Astrocyte of the spinal cord (primary cell): Measurements from ENCODE around the gene HSPB2.

Experiments
- DNase-seq: peaks from one replicate; pipeline ENCODE4 v3.0.0; 2011; ENCODE audit warnings: low read depth, low spot score
- H3K4me3 ChIP-seq: 2 replicates; pipeline ENCODE4 v1.5.1; 2011; ENCODE audit warnings: low read depth, mild to moderate bottlenecking, low read length, moderate library complexity
- CTCF ChIP-seq: IDR thresholded peaks from 2 replicates; pipeline ENCODE4 v1.5.1; 2012; ENCODE audit warnings: low read depth, mild to moderate bottlenecking, low read length, inconsistent platforms
- in situ Hi-C: cut with HindIII; loops from 2 replicates; pipeline ENCODE4 v1.10.0; 2017; ENCODE audit warnings: low sequenced_read_pairs

HSPB2 gene

GRCh38 chr11:111913031-111913861 is 712 bp downstream of the HSPB2 start:
- in situ Hi-C loops = no loop called here
- no peak for TF ChIP-seq CTCF

GRCh38 chr11:111913997-111914396 is 1.5 kb downstream of the HSPB2 start:
- peak; percentile 57 for DNase-seq
- no peak overlapping the region for H3K4me3 ChIP-seq
- in situ Hi-C loops = no loop called here
- no peak for TF ChIP-seq CTCF

More at GRCh38 chr11:111913031-111913861, 712 bp downstream of the HSPB2 start:
- no peak for DNase-seq
- no peak overlapping the region for H3K4me3 ChIP-seq

GRCh38 chr11:111916768-111917167 is 4.2 kb downstream of the HSPB2 start:
- TF ChIP-seq CTCF = no peak
- in situ Hi-C loops = no loop called here
- no peak overlapping the region for H3K4me3 ChIP-seq
- DNase-seq = no peak

GRCh38 chr11:111917312-111917711 is 4.8 kb downstream of the HSPB2 start:
- TF ChIP-seq CTCF = no peak
- no peak overlapping the region for H3K4me3 ChIP-seq
- DNase-seq = no peak
- in situ Hi-C loops = no loop called here

- no peak overlapping the region for H3K4me3 ChIP-seq
- no peak for DNase-seq
- no peak for TF ChIP-seq CTCF
- in situ Hi-C loops = no loop called here
Measured at GRCh38 chr11:111917788-111918187, 5.3 kb downstream of the HSPB2 start.

- peak; percentile 56 for DNase-seq
- in situ Hi-C loops = no loop called here
- no peak within 1 kb of the TSS for H3K4me3 ChIP-seq
- no peak for TF ChIP-seq CTCF
Measured at GRCh38 chr11:111918390-111919256, 6.1 kb downstream of the HSPB2 start, which contains the start of gene C11orf52. Gene C11orf52 (plus strand): TSS chr11:111918913. CDS start chr11:111918973, 60 bp downstream.
